Measurements from ENCODE around the gene SCO2. TPM values are rescaled to one million over a fixed set of nuclear protein-coding genes. Genes with fewer than 3 reads are reported as not detected.

Gene SCO2
- total and polyA plus RNA-seq, 2 of the 13 experiments (the other 11 are each of a cell fraction or from before 2014, with no cell fraction given), result 0.32 to 3.7 TPM

DNA sequence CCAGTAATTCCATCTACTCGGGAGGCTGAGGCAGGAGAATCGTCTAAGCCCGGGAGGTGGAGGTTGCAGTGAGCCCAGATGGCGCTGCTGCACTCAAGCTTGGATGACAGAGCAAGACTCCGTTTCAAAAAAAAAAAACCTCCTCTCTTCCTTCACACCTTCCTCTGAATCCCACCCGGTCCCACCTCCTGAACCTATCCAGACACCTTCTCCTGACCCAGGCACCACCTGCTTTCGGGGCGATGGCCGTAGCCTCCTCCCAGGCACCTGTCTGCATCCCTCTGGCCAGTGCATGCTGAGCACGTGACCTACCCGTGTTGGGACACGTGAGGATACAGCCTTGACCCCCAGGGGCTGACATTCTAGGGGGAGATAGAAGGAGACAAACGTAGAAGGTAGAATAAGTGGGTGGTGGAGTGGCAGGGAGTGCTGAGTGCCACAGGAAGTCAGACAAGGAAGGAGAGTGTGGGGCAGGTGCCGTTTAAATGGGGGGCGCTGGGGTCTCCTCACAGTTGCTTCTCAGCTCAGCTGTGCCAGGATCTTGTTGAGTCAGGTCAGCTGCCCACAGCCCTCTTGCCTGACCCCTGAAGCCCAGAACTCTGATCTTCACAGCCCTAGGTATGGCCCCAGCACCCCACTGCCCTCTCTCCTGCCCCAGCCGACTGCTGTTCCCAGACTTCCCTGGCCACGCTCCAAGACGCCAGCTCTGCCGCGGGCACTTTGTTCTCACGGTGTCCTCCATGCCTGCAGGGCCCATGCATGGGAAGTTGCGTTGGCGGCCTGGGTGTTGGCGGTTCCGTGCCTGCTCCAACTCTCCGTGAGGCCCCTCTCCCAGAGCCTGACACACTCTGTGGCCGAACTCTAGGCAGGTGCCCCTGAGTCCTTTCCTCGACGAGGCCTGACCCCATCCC lies 39.9 kb downstream of the SCO2 start (continued):
- peak; percentile 19; the same call in 1 of the 2 replicates for TF ChIP-seq ZHX2 (IDR thresholded peaks at IDR 0.05; ENCODE audit: low read depth)
- no peak for TF ChIP-seq ZHX2 (CRISPR knock-in tag; IDR thresholded peaks at IDR 0.05; ENCODE audit: borderline replicate concordance)
- no peak for TF ChIP-seq ZNF746 (CRISPR knock-in tag; IDR thresholded peaks at IDR 0.05)
- no peak; the same call in 1 of the 2 replicates for TF ChIP-seq KMT2A (CRISPR knock-in tag; IDR thresholded peaks at IDR 0.05)
- peak; percentile 2 for TF ChIP-seq SRSF1 (optimal IDR thresholded peaks at IDR 0.05; ENCODE audit: low read depth, low read length)
- TF ChIP-seq KDM5A (IDR thresholded peaks at IDR 0.05; ENCODE audit: borderline replicate concordance, low read length), result no peak
- TF ChIP-seq, protein P1, sequence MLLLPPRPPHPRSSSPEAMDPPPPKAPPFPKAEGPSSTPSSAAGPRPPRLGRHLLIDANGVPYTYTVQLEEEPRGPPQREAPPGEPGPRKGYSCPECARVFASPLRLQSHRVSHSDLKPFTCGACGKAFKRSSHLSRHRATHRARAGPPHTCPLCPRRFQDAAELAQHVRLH (CRISPR knock-in tag; IDR thresholded peaks at IDR 0.05; ENCODE audit: borderline replicate concordance, low read depth), result no peak
- TF ChIP-seq E2F1 (CRISPR knock-in tag; IDR thresholded peaks at IDR 0.05), result no peak
- TF ChIP-seq, protein P2, sequence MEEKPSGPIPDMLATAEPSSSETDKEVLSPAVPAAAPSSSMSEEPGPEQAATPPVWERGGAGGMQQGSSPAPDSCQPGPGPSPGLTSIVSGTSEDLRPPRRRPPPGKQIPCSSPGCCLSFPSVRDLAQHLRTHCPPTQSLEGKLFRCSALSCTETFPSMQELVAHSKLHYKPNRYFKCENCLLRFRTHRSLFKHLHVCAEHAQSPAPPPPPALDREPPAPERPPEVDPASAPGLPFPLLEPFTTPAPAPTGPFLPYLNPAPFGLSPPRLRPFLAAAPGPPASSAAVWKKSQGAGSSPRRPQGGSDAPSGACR (CRISPR knock-in tag; IDR thresholded peaks at IDR 0.05), result peak; percentile 60; the same call in 1 of the 2 replicates
- no peak for TF ChIP-seq ZSCAN31 (CRISPR knock-in tag; IDR thresholded peaks at IDR 0.05; ENCODE audit: low read depth)
- TF ChIP-seq REL (CRISPR knock-in tag; conservative IDR thresholded peaks at IDR 0.05), result 0 out of 2 replicates have a peak, but pooled peaks have one; percentile 75
- TF ChIP-seq ELF3 (CRISPR knock-in tag; IDR thresholded peaks at IDR 0.05), result no peak
- peak; percentile 53 for TF ChIP-seq THAP11 (CRISPR knock-in tag; IDR thresholded peaks at IDR 0.05)
- no peak for TF ChIP-seq ZNF720 (CRISPR knock-in tag; IDR thresholded peaks at IDR 0.05)
- TF ChIP-seq FOXC1 (CRISPR knock-in tag; IDR thresholded peaks at IDR 0.05; ENCODE audit: borderline replicate concordance), result peak; percentile 85; the same call in 1 of the 2 replicates

All from HepG2 (cell line).